ENCODE data around the gene CDC37L1. TPM values are rescaled to one million over a fixed set of nuclear protein-coding genes. Genes with fewer than 3 reads are reported as not detected.

The CDC37L1 gene
- total RNA-seq, 1 donor from 2014 or later = 21.8 TPM

GRCh38 chr9:4662108-4662988 is 17.0 kb upstream of the CDC37L1 start, which contains the start of gene PLPP6:
Gene PLPP6, plus strand, starts transcription at chr9:4662294. Its CDS starts 82 bp downstream, at chr9:4662376.
- DNase-seq (ENCODE audit: low read depth) = no peak
- peak within 1 kb of the TSS; percentile 84 for H3K4me3 ChIP-seq (ENCODE audit: low read depth, low read length)
- TF ChIP-seq CTCF (conservative IDR thresholded peaks at IDR 0.05; ENCODE audit: low read depth, low read length) = peak; percentile 59

GRCh38 chr9:4662989-4663792 is 16.2 kb upstream of the CDC37L1 start:
- no peak for TF ChIP-seq CTCF (conservative IDR thresholded peaks at IDR 0.05; ENCODE audit: low read depth, low read length)
- DNase-seq (ENCODE audit: low read depth) = no peak
- H3K4me3 ChIP-seq (ENCODE audit: low read depth, low read length) = peak overlapping the region; percentile 84

GRCh38 chr9:4663956-4664355 is 15.4 kb upstream of the CDC37L1 start:
- H3K4me3 ChIP-seq (ENCODE audit: low read depth, low read length) = peak overlapping the region; percentile 84
- TF ChIP-seq CTCF (conservative IDR thresholded peaks at IDR 0.05; ENCODE audit: low read depth, low read length) = no peak
- no peak for DNase-seq (ENCODE audit: low read depth)

GRCh38 chr9:4665357-4665756 is 14.0 kb upstream of the CDC37L1 start:
- H3K4me3 ChIP-seq (ENCODE audit: low read depth, low read length) = peak overlapping the region; percentile 84
- DNase-seq (ENCODE audit: low read depth) = no peak
- TF ChIP-seq CTCF (conservative IDR thresholded peaks at IDR 0.05; ENCODE audit: low read depth, low read length) = no peak

- no peak for DNase-seq (ENCODE audit: low read depth)
- peak; percentile 18 for TF ChIP-seq CTCF (conservative IDR thresholded peaks at IDR 0.05; ENCODE audit: low read depth, low read length)
- peak within 1 kb of the TSS; percentile 84 for H3K4me3 ChIP-seq (ENCODE audit: low read depth, low read length)
Measured at GRCh38 chr9:4666042-4666699, 13.2 kb upstream of the CDC37L1 start, which contains the start of gene SPATA6L. Gene SPATA6L, minus strand, starts transcription at chr9:4666480. Its CDS starts 230 bp downstream, at chr9:4666250.

GRCh38 chr9:4667681-4668080 is 11.7 kb upstream of the CDC37L1 start:
- H3K4me3 ChIP-seq (ENCODE audit: low read depth, low read length) = no peak overlapping the region
- TF ChIP-seq CTCF (conservative IDR thresholded peaks at IDR 0.05; ENCODE audit: low read depth, low read length) = no peak
- DNase-seq (ENCODE audit: low read depth) = no peak

All from epithelial cell of proximal tubule (primary cell).